Hepatocyte (in vitro differentiated cells): ENCODE data around the gene WDR37. TPM values are rescaled to one million over a fixed set of nuclear protein-coding genes. Genes with fewer than 3 reads are reported as not detected.

ENCODE experiments used
- DNase-seq: peaks from one replicate; pipeline ENCODE4 v3.0.0-alpha.2; 2016; ENCODE audit warnings: low spot score
- H2AFZ ChIP-seq: fragments of 200-600 bp; sonication (generic); 2 replicates; pipeline ENCODE4 v1.6.0; 2016; ENCODE audit warnings: antibody characterized with exemption, mild to moderate bottlenecking
- H3K27ac ChIP-seq: fragments of 200-600 bp; sonication (generic); 2 replicates; pipeline ENCODE4 v1.5.1; 2016; ENCODE audit warnings: mild to moderate bottlenecking
- H3K27me3 ChIP-seq: fragments of 200-600 bp; sonication (generic); 2 replicates; pipeline ENCODE4 v1.6.1; 2016
- H3K36me3 ChIP-seq: fragments of 200-600 bp; sonication (generic); replicated peaks from 2 replicates; pipeline ENCODE4 v1.5.1; 2016; ENCODE audit warnings: low read depth; ENCODE audit not compliant: insufficient read depth
- H3K4me1 ChIP-seq: fragments of 200-600 bp; sonication (generic); 2 replicates; pipeline ENCODE4 v1.5.1; 2016; ENCODE audit warnings: mild to moderate bottlenecking, moderate library complexity; ENCODE audit not compliant: insufficient read depth
- H3K4me2 ChIP-seq: fragments of 200-600 bp; sonication (generic); 2 replicates; pipeline ENCODE4 v1.6.0; 2016
- H3K4me3 ChIP-seq: fragments of 200-600 bp; sonication (generic); 2 replicates; pipeline ENCODE4 v1.5.1; 2016; ENCODE audit warnings: mild to moderate bottlenecking
- H3K79me2 ChIP-seq: fragments of 200-600 bp; sonication (generic); 2 replicates; pipeline ENCODE4 v1.6.0; 2017; ENCODE audit warnings: mild to moderate bottlenecking
- H3K9me2 ChIP-seq: fragments of 200-600 bp; sonication (generic); replicated peaks from 2 replicates; pipeline ENCODE4 v1.6.0; 2017; ENCODE audit warnings: mild to moderate bottlenecking; ENCODE audit not compliant: insufficient read depth
- H3K9me3 ChIP-seq: fragments of 200-600 bp; sonication (generic); 2 replicates; pipeline ENCODE4 v1.5.1; 2016; ENCODE audit warnings: low read depth, mild to moderate bottlenecking
- H4K20me1 ChIP-seq: fragments of 200-600 bp; sonication (generic); 2 replicates; pipeline ENCODE4 v1.6.0; 2016; ENCODE audit warnings: mild to moderate bottlenecking; ENCODE audit not compliant: insufficient read depth, poor library complexity, severe bottlenecking
- EZH2 ChIP-seq: fragments of 200-600 bp; sonication (generic); IDR thresholded peaks from 2 replicates; pipeline ENCODE4 v1.6.1; 2016; ENCODE audit warnings: antibody characterized with exemption, mild to moderate bottlenecking, borderline replicate concordance
- EZH2phosphoT487 ChIP-seq: fragments of 200-600 bp; sonication (generic); IDR thresholded peaks from one replicate; pipeline ENCODE4 v1.6.1; 2018; ENCODE audit warnings: antibody characterized with exemption, mild to moderate bottlenecking, low read depth, moderate library complexity; ENCODE audit not compliant: unreplicated experiment, severe bottlenecking
- WGBS: methylation state at CpG from one replicate; pipeline ENCODE4 v1.1.6; 2016; ENCODE audit warnings: low lambda C conversion rate; ENCODE audit errors: missing lambda C conversion rate; 5-methylcytosine and 5-hydroxymethylcytosine counted together
- polyA plus RNA-seq: library from polyadenylated mRNA; unstranded; fragments of >200 nt; fragmentation: Nextera tagmentation; extraction: Ambion mirVana; gene quantifications from 2 replicates; pipeline ENCODE4 v1.2.1, GENCODE V29; 2016
- total RNA-seq: library from RNA; depleted of rRNA; stranded (reverse); fragments of >200 nt; gene quantifications from 2 replicates; pipeline ENCODE4 v1.2.3, GENCODE V29; 2014
- TF ChIP-seq, protein P1 (sequence below): fragments of 200-600 bp; sonication (generic); IDR thresholded peaks from 2 replicates; pipeline ENCODE4 v1.5.1; 2016; ENCODE audit warnings: antibody characterized with exemption, mild to moderate bottlenecking; ENCODE audit not compliant: poor library complexity

Gene WDR37
- total and polyA plus RNA-seq, 2 experiments from 2014 or later: 8.6 to 12.3 TPM

GRCh38 chr10:1022413-1022812 is 33.8 kb upstream of the WDR37 start:
- Histone ChIP-seq H3K9me2 (no peaks in the 10 kb centered on the region), H3K4me3 (no peak overlapping the region), H3K79me2 (no peaks in the 10 kb centered on the region), H2AFZ (no peak overlapping the region), H3K27ac (no peak overlapping the region), H3K4me2 (no peak overlapping the region), H3K9me3 (no peaks in the 10 kb centered on the region), H3K36me3 (no peaks in the 10 kb centered on the region), H3K27me3 (no peaks in the 10 kb centered on the region), H4K20me1 (no peaks in the 10 kb centered on the region), H3K4me1 (no peaks in the 10 kb centered on the region)
- 88% methylated on average over 12 of the region's 12 CpGs for WGBS
- no peak for TF ChIP-seq EZH2phosphoT487
- TF ChIP-seq, protein P1, sequence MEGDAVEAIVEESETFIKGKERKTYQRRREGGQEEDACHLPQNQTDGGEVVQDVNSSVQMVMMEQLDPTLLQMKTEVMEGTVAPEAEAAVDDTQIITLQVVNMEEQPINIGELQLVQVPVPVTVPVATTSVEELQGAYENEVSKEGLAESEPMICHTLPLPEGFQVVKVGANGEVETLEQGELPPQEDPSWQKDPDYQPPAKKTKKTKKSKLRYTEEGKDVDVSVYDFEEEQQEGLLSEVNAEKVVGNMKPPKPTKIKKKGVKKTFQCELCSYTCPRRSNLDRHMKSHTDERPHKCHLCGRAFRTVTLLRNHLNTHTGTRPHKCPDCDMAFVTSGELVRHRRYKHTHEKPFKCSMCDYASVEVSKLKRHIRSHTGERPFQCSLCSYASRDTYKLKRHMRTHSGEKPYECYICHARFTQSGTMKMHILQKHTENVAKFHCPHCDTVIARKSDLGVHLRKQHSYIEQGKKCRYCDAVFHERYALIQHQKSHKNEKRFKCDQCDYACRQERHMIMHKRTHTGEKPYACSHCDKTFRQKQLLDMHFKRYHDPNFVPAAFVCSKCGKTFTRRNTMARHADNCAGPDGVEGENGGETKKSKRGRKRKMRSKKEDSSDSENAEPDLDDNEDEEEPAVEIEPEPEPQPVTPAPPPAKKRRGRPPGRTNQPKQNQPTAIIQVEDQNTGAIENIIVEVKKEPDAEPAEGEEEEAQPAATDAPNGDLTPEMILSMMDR: no peak
- TF ChIP-seq EZH2: no peak
- no peak for DNase-seq

GRCh38 chr10:1024103-1024502 is 32.1 kb upstream of the WDR37 start:
- no peak overlapping the region for H3K4me3 ChIP-seq
- H4K20me1 ChIP-seq: no peaks in the 10 kb centered on the region
- H2AFZ ChIP-seq: no peak overlapping the region
- no peak overlapping the region for H3K27ac ChIP-seq
- H3K9me3 ChIP-seq: no peaks in the 10 kb centered on the region
- no peaks in the 10 kb centered on the region for H3K79me2 ChIP-seq
- H3K4me1 ChIP-seq: no peaks in the 10 kb centered on the region
- TF ChIP-seq, protein P1: no peak
- TF ChIP-seq EZH2phosphoT487: no peak
- TF ChIP-seq EZH2: no peak
- DNase-seq: no peak
- H3K27me3 ChIP-seq: no peaks in the 10 kb centered on the region
- 90% methylated on average over 12 of the region's 12 CpGs for WGBS
- no peaks in the 10 kb centered on the region for H3K36me3 ChIP-seq
- H3K4me2 ChIP-seq: no peak overlapping the region
- no peaks in the 10 kb centered on the region for H3K9me2 ChIP-seq

- WGBS: 88% methylated on average over 1 of the region's 1 CpG
- Histone ChIP-seq H3K4me1 (no peaks in the 10 kb centered on the region), H3K4me2 (no peak within 1 kb of the TSS), H3K4me3 (no peak within 1 kb of the TSS), H3K9me3 (no peaks in the 10 kb centered on the region), H3K79me2 (no peaks in the 10 kb centered on the region), H2AFZ (no peak within 1 kb of the TSS), H4K20me1 (no peaks in the 10 kb centered on the region), H3K9me2 (no peaks in the 10 kb centered on the region), H3K36me3 (no peaks in the 10 kb centered on the region), H3K27ac (no peak within 1 kb of the TSS), H3K27me3 (no peaks in the 10 kb centered on the region)
- TF ChIP-seq, protein P1: no peak
- no peak for TF ChIP-seq EZH2phosphoT487
- no peak for TF ChIP-seq EZH2
- no peak for DNase-seq
Observed at GRCh38 chr10:1025683-1026082, 30.5 kb upstream of the WDR37 start, which contains the start of gene IDI2. Gene IDI2 (minus strand): TSS chr10:1025859. CDS start chr10:1024723, 1,136 bp downstream.

DNA sequence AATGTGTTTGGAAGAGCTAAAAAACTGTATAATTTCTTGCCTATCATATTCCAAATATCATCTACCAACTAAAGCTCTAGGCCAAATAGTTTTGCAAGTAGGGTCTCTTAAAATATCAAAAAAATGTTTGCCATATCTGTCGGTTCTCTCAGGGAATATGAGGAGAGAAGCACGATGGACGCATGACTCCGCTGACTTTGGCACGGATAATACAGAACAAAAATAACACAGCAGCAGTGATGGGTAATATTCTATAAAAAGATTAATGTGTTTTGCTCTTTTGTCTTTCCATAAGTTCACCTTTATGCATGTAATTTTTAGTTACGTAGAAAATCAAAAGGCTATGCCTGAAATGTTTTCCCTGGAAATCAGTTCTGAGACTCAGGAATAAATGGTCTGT is 29.6 kb upstream of the WDR37 start:
- no peaks in the 10 kb centered on the region for H3K27me3 ChIP-seq
- H3K27ac ChIP-seq: no peak overlapping the region
- 97% methylated on average over 6 of the region's 6 CpGs for WGBS
- no peaks in the 10 kb centered on the region for H3K79me2 ChIP-seq
- no peak overlapping the region for H2AFZ ChIP-seq
- TF ChIP-seq EZH2phosphoT487 (no peak), EZH2 (no peak)
- TF ChIP-seq, protein P1: no peak
- no peak overlapping the region for H3K4me3 ChIP-seq
- no peaks in the 10 kb centered on the region for H3K9me3 ChIP-seq
- H3K9me2 ChIP-seq: no peaks in the 10 kb centered on the region
- DNase-seq: no peak
- no peaks in the 10 kb centered on the region for H4K20me1 ChIP-seq
- H3K4me1 ChIP-seq: no peaks in the 10 kb centered on the region
- no peaks in the 10 kb centered on the region for H3K36me3 ChIP-seq
- no peak overlapping the region for H3K4me2 ChIP-seq
